HL-60/S4 treated with phorbol 12-myristate 13-acetate at 8.2 ng/mL for 4 days and 3 days (cell line): Measurements from ENCODE around the gene KIRREL3.

ENCODE experiments used
- in situ Hi-C: fragments of 300-500 bp; cut with MboI; formaldehyde crosslinking; loops from 2 replicates; pipeline ENCODE4 v1.15.0; 2022; ENCODE audit warnings: low sequenced_read_pairs

The KIRREL3 gene

GRCh38 chr11:126687477-126687876 is 313.1 kb downstream of the KIRREL3 start:
- in situ Hi-C loops, result no loop called here

GRCh38 chr11:126686938-126687337 is 313.6 kb downstream of the KIRREL3 start:
- in situ Hi-C loops, result no loop called here

GRCh38 chr11:126683766-126684728 is 316.5 kb downstream of the KIRREL3 start:
- in situ Hi-C loops, result no loop called here

GRCh38 chr11:126682590-126682989 is 318.0 kb downstream of the KIRREL3 start:
- in situ Hi-C loops, result no loop called here

- in situ Hi-C loops, result no loop called here
Observed at GRCh38 chr11:126680700-126681099, 319.9 kb downstream of the KIRREL3 start.

GRCh38 chr11:126680131-126680530 is 320.4 kb downstream of the KIRREL3 start:
- in situ Hi-C loops, result no loop called here

GRCh38 chr11:126679033-126679432 is 321.5 kb downstream of the KIRREL3 start:
- in situ Hi-C loops, result no loop called here

- in situ Hi-C loops, result no loop called here
Observed at GRCh38 chr11:126676536-126676935, 324.0 kb downstream of the KIRREL3 start.

GRCh38 chr11:126673319-126673718 is 327.3 kb downstream of the KIRREL3 start:
- in situ Hi-C loops, result no loop called here

GRCh38 chr11:126669416-126669815 is 331.2 kb downstream of the KIRREL3 start:
- in situ Hi-C loops, result no loop called here

GRCh38 chr11:126664643-126665042 is 335.9 kb downstream of the KIRREL3 start:
- in situ Hi-C loops, result no loop called here

- in situ Hi-C loops, result no loop called here
Observed at GRCh38 chr11:126663749-126664592, 336.6 kb downstream of the KIRREL3 start.

GRCh38 chr11:126662035-126662790 is 338.4 kb downstream of the KIRREL3 start:
- in situ Hi-C loops, result no loop called here

- in situ Hi-C loops, result no loop called here
Observed at GRCh38 chr11:126660761-126661425, 339.7 kb downstream of the KIRREL3 start.

GRCh38 chr11:126660321-126660720 is 340.2 kb downstream of the KIRREL3 start:
- in situ Hi-C loops, result no loop called here

GRCh38 chr11:126658306-126659056 is 342.1 kb downstream of the KIRREL3 start:
- in situ Hi-C loops, result no loop called here

- in situ Hi-C loops, result no loop called here
Observed at GRCh38 chr11:126655807-126656128, 344.8 kb downstream of the KIRREL3 start.

GRCh38 chr11:126654886-126655806 is 345.4 kb downstream of the KIRREL3 start:
- in situ Hi-C loops, result no loop called here

- in situ Hi-C loops, result no loop called here
Observed at GRCh38 chr11:126653040-126653439, 347.5 kb downstream of the KIRREL3 start.
